ENCODE measurements around the gene CDCP1.
"Not testable (repeated sequence)": the region's sequence is repeated elsewhere in the genome, so short reads cannot be mapped to it uniquely, and the experiment has no call there.

The CDCP1 gene

DNA sequence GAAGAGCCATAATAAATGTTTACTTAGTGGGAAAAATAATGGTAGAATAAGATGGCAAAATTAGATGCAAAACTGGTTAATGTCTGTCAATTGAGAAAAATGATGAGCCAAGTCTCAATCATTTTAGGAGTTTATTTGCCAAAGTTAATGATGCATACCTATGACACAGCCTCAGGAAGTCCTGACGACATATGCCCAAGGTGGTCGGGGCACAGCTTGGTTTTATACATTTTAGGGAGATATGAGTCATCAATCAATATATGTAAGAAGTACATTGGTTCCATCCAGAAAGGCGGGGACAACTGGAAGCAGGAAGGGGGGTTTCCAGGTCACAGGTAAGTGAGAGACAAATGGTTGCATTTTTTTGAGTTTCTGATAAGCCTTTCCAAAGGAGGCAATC is 88.6 kb downstream of the CDCP1 start:
- no peak for DNase-seq (ENCODE audit: low read depth in 1 of 2, low spot score in 1 of 2)

DNA sequence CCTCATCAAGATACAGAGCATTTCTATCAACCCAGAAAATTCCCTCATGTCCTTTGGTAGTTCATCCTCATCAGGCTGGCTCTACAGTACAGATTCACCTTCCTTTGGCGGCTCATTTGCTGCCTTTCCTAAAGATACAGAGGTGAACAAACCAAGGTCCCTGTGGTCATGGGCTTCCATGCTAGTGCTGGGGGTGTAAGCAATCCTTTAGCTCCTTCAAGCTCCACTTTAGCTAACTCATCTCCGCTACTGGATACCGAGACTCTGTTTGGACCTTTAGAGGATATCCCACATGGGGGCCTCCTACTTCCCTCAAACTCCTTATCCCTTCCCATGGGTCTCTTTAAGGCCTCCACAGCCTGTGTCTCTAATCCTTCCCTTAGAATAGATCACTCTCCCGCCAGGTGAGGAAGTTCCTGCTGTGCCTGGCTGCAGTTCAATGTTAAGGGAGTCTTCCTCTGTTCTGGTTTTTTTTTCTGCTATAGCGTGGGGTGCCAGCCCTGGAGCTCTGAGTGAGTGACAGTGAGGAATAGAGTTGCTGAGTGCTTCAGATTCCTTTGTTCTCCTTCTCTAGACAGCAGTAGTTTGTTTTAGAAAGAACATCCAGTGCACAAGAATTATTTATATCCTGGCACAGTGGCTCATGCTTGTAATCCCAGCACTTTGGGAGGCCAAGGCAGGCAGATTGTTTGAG is 89.4 kb downstream of the CDCP1 start:
- no peak for DNase-seq (ENCODE audit: low read depth in 1 of 2, low spot score in 1 of 2)

DNA sequence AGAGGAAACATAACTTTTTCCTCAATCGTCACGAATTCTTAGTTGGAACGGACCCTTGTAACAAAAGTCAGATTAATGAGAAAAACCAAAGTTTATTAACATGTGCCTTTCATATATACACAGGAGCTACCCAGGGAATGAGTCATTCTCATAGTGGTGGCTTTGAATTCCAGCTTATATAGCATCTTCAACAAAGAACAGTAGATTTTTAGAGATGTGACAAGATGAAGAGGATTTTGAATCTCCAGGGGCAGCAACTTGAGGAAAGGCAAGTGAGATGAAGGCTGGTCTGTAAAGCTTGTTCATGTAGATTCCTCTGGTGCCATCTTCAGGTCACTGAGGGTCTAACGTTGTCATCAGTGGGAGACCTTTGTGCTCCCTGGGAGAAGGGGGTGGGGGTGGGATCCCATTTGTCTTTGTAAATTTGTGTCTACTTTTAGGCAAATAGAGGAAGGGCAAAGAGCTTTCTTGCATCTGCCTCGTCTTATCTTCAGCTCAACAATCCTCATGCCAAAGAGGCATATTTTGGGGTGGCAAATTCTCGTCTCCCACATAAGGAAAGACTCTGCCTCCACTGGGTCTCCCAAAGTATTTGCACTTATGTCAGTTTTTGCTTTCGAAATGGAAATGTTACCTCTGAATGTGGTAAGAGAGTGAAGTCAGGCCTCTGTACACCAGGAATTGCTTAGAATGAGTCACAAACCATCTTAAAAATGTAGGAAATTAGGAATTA is 90.6 kb downstream of the CDCP1 start:
- DNase-seq (ENCODE audit: low read depth in 1 of 2, low spot score in 1 of 2): no peak

DNA sequence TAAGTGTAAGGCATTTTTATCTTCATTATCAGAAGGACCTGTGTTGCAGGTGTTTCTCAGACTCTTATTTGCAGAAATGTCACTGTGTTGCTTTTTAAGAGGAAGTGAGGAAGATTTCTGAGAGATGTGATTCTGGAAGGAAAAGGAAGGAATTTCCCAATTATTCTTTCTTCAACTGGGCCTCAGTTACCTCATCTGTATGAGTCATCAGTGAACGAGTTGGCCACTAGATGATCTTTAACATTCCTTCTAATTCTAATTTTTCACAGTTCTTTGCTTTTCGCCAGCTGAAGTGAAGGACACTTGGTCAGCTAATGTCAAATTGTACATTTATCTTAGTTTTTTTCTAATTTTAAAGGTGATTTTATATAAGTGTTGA is 91.2 kb downstream of the CDCP1 start:
- DNase-seq (ENCODE audit: low read depth in 1 of 2, low spot score in 1 of 2): no peak

DNA sequence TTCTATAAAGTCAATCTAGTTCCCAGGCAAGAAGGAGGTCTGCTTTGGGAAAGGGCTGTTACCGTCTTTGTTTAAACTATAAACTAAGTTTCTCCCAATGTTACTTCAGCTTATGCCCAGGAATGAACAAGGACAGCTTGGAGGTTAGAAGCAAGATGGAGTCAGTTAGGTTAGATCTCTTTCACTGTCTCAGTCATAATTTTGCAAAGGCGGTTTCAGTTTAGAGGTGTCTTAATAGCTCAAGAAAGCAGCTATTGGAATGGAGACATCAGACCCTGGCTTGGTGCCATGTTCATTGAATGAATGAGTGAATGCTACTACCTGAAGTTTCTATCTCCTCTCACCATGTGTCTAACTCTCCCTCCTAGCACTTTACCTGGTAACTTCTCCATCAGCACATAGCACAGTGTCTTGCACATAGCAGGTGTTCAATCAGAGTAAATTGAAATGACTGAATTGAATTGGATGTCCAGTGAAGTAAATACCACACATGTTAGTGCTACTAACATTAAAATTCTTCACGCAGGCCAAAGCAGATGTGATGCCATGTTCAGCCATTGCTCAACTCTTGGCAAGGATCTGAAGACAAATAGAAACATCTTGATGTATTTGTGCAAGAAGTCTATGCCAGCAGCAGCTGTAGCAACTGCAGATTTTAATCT is 91.9 kb downstream of the CDCP1 start:
- no peak for DNase-seq (ENCODE audit: low read depth in 1 of 2, low spot score in 1 of 2)

DNA sequence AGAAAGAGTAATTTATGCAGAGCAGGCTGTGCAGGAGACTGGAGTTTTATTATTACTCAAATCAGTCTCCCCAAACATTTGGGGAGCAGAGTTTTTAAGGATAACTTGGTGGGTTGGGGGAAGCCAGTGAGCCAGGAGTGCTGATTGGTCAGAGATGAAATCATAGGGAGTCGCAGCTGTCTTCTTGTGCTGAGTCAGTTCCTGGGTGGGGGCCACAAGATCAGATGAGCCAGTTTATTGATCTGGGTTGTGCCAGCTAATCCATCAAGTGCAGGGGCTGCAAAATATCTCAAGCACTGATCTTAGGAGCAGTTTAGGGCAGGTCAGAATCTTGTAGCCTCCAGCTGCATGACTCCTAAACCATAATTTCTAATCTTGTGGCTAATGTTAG is 92.4 kb downstream of the CDCP1 start:
- not testable (repeated sequence) for DNase-seq (ENCODE audit: low read depth in 1 of 2, low spot score in 1 of 2)

DNA sequence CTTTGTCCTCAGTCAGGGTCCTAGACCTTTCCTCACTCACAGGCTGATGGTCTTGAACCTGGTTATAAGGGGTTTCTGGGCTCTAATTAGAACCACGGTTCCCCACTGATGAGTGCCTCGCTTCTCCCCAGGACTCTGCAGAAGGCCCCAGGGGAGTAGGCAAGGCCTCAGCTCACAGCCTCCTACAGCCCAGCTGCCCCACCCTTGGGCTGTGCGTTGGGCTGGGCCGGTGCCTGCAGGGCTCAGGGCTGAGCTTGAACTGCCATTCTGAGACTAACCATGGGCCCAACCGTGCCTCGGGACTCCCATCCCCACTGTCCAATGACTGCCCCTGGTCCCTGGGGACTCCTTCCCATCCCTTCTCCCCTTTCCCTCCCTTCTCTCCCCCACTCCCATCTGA is 94.5 kb downstream of the CDCP1 start:
- DNase-seq (ENCODE audit: low read depth in 1 of 2, low spot score in 1 of 2): no peak

DNA sequence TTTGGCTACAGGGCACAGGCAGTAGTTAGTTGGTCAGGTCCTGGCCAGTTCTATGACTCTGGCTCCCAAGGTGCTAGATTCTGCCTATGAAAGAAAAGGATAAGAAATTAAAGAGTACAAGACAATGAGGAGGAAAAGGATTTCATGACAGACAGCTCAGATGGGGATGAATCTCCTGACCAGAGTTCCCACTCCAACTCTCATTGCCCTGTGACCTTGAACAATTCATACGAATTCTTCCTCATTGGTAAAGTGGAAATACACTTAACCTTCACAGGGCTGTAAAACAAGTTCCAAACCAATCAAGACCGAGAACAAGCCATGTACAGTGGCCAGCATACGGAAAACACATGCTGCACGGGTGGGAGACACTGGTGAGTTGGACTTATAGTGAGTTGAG is 96.4 kb downstream of the CDCP1 start:
- DNase-seq (ENCODE audit: low read depth in 1 of 2, low spot score in 1 of 2): no peak

DNA sequence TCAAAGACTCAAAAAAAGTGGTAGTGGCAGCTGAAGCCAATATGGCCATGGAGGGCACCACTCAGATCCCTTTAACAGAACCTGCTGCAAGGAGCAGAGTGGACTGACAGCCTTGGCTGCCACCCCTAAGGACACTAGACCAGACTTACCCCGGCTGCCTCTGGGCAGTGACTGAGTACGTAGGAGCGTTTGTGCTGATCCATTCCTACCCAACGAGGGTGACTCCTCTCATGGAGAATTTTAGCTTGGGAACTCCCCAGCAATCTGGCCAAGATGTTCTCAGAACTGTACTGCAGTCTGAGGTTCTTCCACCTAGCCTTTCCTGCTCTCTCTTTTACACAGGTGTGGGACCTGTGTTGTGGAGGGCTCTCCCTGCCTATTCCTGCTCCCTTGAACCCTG is 97.9 kb downstream of the CDCP1 start:
- no peak for DNase-seq (ENCODE audit: low read depth in 1 of 2, low spot score in 1 of 2)

DNA sequence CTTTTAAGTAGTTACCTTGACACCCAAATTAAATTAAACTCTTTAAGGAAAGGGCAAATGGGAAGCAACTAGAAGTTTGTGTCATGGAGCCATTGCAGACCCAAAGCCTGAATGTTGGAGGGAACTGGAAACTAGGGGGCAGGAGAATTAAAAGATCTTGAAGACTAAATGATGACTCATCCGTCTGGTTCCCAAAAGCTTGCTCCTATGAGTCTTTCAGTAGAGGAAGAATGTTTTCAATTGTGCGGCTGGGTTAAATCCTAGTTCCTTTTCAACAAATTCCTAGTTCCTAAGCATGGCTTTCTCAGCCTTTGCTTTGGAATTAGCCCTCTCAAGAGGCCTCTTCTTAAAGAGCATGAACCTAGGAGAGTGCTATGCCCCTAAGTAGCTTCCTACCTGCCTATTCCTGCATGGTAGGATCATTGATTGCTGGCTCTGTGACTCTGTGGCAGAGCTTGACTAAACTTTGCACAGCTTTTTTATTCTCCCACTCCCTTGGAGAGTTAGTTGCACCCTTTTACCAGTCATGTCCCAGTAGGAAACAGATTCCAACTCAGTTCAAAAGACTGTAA is 102.4 kb downstream of the CDCP1 start:
- no peak for DNase-seq (ENCODE audit: low read depth in 1 of 2, low spot score in 1 of 2)

DNA sequence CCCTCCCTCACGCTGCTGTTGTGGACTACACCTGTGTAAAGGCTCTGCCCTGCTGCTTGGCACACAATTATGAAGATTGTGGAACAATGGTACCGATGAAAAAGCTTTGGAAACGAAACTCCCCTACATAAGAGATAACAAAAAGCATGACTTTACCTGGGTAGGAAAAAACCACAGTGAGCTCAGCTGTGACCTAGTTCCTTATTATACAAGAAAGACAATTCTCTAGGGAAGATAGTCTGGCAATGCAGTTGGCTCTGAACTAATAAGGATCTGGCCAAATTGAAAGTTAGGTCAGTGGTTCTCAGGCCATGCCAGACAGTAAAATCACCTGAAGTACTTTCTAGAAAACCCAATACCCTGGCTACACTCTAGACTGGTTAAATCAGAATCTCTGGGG is 104.0 kb downstream of the CDCP1 start:
- DNase-seq (ENCODE audit: low read depth in 1 of 2, low spot score in 1 of 2): no peak

DNA sequence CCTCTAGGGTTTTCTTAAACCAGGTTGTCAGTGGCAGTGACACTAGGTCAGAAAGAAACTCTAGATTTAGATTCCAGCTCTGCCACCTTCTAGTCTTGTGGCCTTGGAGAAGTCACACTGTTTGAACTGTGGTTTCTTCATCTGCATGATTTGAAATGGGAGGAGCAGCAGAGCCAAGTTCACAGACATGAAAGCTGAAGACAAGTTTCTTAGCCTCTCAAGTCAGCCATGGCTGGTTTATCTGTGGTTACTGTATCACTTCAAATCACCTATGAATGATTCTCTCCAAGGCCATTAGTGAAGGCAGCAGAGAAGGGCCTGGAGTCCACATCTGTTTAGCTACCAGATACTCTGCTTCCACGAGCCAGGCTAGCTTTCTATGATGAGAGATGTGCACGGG is 104.5 kb downstream of the CDCP1 start:
- no peak for DNase-seq (ENCODE audit: low read depth in 1 of 2, low spot score in 1 of 2)

DNA sequence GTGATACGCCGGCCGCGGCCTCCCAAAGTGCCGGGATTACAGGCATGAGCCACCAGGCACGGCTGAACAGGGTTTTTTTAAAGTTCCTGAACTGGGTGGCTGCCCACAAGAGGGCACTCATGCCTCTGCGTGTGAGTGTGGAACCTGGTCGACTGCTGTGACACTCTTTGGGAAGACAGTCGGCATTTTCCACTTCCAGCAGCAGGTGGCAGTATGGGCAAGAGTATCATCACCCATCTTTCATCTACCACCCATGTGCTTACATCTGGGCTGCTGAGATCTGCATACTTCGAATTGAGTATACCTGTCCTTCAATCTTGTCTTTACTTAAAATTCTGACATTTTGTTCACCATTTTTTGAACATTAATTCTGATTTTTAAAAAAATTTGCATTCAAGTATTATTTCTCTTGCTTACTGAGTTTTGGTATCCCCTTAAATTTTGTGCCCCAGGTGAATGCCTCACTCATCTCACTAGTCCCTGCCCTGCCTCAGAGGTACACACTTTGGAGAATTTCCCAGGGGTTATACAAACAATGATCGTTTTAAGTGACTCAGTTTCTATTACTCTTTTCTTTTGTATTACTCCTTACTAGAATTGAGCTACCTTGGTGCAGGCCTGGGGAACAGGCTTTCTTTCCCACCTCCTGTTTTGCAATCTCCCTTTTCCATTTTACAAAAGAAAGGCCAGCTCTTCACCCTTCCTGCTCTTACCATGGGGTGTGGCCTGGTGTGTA is 108.3 kb downstream of the CDCP1 start:
- peak; percentile 77 to 91 for DNase-seq (ENCODE audit: low read depth in 1 of 2, low spot score in 1 of 2)

DNA sequence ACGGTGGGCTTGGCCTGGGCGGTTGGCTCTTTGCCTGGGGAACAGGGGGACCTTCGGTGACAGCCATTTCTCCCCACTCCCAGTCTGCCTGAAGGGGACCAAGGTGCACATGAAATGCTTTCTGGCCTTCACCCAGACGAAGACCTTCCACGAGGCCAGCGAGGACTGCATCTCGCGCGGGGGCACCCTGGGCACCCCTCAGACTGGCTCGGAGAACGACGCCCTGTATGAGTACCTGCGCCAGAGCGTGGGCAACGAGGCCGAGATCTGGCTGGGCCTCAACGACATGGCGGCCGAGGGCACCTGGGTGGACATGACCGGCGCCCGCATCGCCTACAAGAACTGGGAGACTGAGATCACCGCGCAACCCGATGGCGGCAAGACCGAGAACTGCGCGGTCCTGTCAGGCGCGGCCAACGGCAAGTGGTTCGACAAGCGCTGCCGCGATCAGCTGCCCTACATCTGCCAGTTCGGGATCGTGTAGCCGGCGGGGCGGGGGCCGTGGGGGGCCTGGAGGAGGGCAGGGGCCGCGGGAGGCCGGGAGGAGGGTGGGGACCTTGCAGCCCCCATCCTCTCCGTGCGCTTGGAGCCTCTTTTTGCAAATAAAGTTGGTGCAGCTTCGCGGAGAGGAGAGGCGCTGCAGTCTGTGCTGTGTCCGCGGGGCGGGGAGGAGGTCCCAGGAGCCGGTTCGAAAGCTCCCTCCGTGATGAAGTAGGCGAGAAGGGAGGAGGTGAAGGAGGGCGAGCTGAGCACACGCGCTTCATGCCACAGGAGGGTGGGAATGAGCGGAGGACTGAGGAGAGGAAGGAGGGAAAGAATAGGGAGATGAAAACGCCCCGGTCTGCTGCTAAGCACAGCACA is 110.5 kb downstream of the CDCP1 start:
- DNase-seq (ENCODE audit: low read depth in 1 of 2, low spot score in 1 of 2): no peak

DNA sequence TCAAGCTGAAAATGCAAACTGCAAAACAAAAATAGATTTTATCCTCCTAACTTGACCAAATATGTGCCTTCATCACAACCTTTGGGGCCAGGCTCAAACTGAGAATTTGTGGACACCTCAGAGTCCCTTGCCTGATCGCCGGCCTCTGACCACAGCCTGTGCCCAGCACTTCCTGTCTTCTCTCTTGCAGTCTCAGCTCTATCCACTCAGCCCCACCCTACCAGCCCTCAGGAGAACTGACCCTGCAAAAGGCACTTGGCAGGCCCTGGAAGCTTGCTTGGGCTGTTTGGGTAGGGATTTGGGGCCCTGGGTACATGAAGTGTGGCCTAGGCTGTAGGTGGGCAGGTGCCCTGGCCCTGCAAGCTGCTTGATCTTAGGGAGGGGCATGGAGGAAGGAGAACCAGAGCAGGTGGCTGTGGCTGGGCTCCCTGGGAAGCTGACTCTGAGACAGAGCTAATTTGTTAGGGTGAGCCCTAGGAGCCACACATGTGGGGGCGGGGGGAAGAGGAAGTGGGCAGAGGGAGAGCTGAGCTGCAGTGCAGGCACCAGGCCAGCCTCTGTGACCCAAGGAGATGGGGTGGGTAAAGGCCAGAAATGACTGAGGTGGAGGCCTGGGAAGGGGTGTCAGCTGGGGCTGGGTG is 111.4 kb downstream of the CDCP1 start:
- no peak for DNase-seq (ENCODE audit: low read depth in 1 of 2, low spot score in 1 of 2)

DNA sequence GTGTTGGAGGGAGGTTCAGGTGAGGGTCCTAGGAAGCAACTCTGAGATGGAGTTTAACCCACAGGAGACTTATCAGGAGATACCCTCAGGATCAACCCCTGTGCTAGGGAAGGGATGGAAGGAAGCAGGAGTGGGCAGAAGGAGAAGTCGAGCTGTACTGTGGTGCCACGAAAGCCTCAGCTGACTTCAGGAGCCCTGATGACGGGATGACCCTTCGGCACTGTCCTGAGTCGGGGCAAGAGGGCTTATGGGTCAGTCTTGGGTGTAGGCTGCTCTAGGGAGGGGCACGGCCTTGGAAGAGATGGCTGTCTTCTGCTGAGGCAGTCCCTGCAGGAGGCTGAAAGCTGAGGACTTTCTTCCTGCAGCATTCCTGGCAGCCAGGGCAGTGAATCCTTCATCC is 112.4 kb downstream of the CDCP1 start:
- DNase-seq (ENCODE audit: low read depth in 1 of 2, low spot score in 1 of 2): no peak

All from activated CD4-positive, alpha-beta T cell treated with anti-CD3 and anti-CD28 coated beads, Interleukin-2, amount 50 U/mL, for 24 hours (primary cell).